ENCODE data around the gene SELENOO. TPM values are rescaled to one million over a fixed set of nuclear protein-coding genes. Genes with fewer than 3 reads are reported as not detected.

SELENOO gene
- polyA plus RNA-seq, 1 of the 3 experiments (the other 2 are of a cell fraction) = 26.7 TPM

DNA sequence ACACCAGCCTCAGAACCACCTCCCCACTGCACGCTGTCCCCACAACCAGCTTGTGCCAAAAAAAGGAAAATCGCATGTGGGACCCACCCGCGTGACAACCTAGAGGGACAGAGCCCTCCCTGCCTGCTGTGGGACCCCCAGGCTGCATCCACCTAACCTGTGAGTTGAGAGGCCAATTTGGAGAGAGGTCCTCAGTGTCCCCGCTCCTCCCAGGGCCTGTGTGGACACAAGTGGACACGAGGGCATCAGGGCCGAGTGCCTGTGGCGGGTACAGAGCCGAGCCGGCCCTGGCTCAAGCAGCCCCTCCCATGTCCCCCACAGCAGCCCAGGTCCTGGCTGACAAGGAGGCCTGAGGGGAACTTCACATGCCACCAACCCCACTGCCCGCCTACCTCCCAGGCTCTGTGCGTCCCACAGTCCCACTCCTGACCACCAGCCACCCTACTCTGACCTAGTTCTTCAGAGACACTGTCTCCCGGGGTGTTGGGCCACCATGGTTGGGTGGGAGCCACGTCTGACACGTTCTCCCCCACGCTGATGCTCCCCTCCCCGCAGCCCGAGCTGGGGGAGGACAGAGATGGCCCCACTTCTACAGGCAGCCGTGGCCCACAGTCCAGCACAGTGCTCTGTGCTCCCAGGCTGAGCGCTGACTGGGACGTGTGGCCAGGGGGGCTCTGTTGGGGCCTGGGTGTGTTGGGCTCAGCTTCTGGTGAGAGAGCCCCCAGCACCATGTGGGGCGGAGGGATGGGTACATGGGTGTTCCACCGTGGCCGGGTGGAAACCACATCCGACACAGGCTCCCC lies 19.2 kb downstream of the SELENOO start (continued):
- TF ChIP-seq, protein P1, sequence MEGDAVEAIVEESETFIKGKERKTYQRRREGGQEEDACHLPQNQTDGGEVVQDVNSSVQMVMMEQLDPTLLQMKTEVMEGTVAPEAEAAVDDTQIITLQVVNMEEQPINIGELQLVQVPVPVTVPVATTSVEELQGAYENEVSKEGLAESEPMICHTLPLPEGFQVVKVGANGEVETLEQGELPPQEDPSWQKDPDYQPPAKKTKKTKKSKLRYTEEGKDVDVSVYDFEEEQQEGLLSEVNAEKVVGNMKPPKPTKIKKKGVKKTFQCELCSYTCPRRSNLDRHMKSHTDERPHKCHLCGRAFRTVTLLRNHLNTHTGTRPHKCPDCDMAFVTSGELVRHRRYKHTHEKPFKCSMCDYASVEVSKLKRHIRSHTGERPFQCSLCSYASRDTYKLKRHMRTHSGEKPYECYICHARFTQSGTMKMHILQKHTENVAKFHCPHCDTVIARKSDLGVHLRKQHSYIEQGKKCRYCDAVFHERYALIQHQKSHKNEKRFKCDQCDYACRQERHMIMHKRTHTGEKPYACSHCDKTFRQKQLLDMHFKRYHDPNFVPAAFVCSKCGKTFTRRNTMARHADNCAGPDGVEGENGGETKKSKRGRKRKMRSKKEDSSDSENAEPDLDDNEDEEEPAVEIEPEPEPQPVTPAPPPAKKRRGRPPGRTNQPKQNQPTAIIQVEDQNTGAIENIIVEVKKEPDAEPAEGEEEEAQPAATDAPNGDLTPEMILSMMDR (IDR thresholded peaks at IDR 0.05) = no peak
- no peak for TF ChIP-seq MAX (IDR thresholded peaks at IDR 0.05; ENCODE audit: low read depth)

DNA sequence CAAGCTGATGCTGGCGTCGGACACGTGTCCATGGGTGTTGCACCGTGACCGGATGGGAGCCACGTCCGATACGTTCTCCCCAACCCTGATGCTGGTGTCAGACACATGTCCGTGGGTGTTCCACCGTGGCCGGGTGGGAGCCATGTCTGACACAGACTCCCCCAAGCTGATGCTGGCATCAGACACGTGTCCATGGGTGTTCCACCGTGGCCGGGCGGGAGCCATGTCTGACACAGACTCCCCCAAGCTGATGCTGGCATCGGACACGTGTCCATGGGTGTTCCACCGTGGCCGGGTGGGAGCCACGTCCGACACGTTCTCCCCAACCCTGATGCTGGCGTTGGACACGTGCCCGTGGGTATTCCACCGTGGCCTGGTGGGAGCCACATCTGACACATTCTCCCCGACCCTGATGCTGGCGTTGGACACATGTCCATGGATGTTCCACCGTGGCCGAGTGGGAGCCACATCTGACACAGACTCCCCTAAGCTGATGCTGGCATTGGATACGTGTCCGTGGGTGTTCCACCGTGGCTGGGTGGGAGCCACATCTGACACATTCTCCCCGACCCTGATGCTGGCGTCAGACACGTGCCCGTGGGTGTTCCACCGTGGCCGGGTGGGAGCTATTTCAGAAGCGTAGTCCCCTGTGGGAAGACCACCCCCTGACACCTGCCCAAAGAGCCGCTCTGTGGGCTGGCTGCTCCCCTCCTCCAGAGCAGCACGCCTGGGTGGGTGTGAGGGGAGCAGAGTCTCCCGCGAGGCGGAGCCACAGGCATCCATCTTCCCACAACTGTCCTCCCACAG lies 20.0 kb downstream of the SELENOO start:
- WGBS (ENCODE audit: low lambda C conversion rate) = 95% methylated on average over 20 of the region's 45 CpGs
- Histone ChIP-seq H3K79me2 (ENCODE audit: insufficient read depth) (no peaks in the 10 kb centered on the region), H3K27ac (ENCODE audit: low read depth in 2 of 2, low read length in 1 of 2) (no peak overlapping the region), H3K4me3 (ENCODE audit: low read depth in 2 of 2, low read length in 1 of 2) (no peak overlapping the region), H3K9me2 (no peaks in the 10 kb centered on the region), H3K9ac (no peak overlapping the region), H3K4me2 (no peak overlapping the region), H3F3A (replicated peaks; ENCODE audit: insufficient read depth) (no peaks in the 10 kb centered on the region), H3K27me3 (ENCODE audit: insufficient read depth) (no peaks in the 10 kb centered on the region), H4K20me1 (ENCODE audit: insufficient read depth) (peaks cover 10% of the 10 kb centered on the region; the same call in 1 of the 2 replicates), H3K9me3 (no peaks in the 10 kb centered on the region), H3K36me3 (replicated peaks in 1 of 2; ENCODE audit: control insufficient read depth in 1 of 2, insufficient read depth in 2 of 2, low read length in 1 of 2) (peaks cover 3 to 78% of the 10 kb centered on the region in 2 experiments), H2AFZ (ENCODE audit: low read depth) (no peak overlapping the region), H3K4me1 (ENCODE audit: control insufficient read depth in 1 of 2, insufficient read depth in 2 of 2, low read depth in 1 of 2, low read length in 1 of 2) (peaks cover 0 to 11% of the 10 kb centered on the region in 2 experiments; a peak in 1 of 4 replicates)
- no peak for DNase-seq
- CTCF ChIA-PET = interaction anchor here (0.5 to 1.9 kb wide), 9 partner anchors 8 to 73 kb away, joined by 3 to 6 read pairs (median 3); no protein-coding TSS in a partner anchor
- POLR2A ChIA-PET = no interaction called here
- TF ChIP-seq POLR2AphosphoS5 (IDR thresholded peaks at IDR 0.05; ENCODE audit: low read depth, low read length) (no peak), RFX5 (IDR thresholded peaks at IDR 0.05; ENCODE audit: low read length) (no peak), USF1 (IDR thresholded peaks at IDR 0.05; ENCODE audit: borderline replicate concordance, low read depth) (no peak), RXRA (IDR thresholded peaks at IDR 0.05; ENCODE audit: borderline replicate concordance, low read depth) (no peak), GATA2 (CRISPR knock-in tag; IDR thresholded peaks at IDR 0.05) (no peak), ELF1 (IDR thresholded peaks at IDR 0.05) (no peak), SMC3 (IDR thresholded peaks at IDR 0.05; ENCODE audit: low read depth, low read length) (no peak)
- TF ChIP-seq, protein P2, sequence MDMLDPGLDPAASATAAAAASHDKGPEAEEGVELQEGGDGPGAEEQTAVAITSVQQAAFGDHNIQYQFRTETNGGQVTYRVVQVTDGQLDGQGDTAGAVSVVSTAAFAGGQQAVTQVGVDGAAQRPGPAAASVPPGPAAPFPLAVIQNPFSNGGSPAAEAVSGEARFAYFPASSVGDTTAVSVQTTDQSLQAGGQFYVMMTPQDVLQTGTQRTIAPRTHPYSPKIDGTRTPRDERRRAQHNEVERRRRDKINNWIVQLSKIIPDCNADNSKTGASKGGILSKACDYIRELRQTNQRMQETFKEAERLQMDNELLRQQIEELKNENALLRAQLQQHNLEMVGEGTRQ (IDR thresholded peaks at IDR 0.05; ENCODE audit: borderline replicate concordance, low read depth, low read length) = no peak
- TF ChIP-seq, protein P3, sequence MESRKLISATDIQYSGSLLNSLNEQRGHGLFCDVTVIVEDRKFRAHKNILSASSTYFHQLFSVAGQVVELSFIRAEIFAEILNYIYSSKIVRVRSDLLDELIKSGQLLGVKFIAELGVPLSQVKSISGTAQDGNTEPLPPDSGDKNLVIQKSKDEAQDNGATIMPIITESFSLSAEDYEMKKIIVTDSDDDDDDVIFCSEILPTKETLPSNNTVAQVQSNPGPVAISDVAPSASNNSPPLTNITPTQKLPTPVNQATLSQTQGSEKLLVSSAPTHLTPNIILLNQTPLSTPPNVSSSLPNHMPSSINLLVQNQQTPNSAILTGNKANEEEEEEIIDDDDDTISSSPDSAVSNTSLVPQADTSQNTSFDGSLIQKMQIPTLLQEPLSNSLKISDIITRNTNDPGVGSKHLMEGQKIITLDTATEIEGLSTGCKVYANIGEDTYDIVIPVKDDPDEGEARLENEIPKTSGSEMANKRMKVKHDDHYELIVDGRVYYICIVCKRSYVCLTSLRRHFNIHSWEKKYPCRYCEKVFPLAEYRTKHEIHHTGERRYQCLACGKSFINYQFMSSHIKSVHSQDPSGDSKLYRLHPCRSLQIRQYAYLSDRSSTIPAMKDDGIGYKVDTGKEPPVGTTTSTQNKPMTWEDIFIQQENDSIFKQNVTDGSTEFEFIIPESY (IDR thresholded peaks at IDR 0.05; ENCODE audit: borderline replicate concordance, low read depth) = no peak
